Kidney (tissue), 14 donors: ENCODE data around the gene RASGRF1. TPM values are rescaled to one million over a fixed set of nuclear protein-coding genes. Genes with fewer than 3 reads are reported as not detected.
A peak's percentile ranks its signal among the peaks of the same experiment; 100 is the strongest.
"Not testable (repeated sequence)": the region's sequence is repeated elsewhere in the genome, so short reads cannot be mapped to it uniquely, and the experiment has no call there.

Experiments used
- DNase-seq, 5 donors: peaks; one replicate each; pipeline ENCODE4 v3.0.0-alpha.2; 2013 to 2020
- FAIRE-seq: peaks from 2 replicates; lab custom pipeline; 2012; peaks lifted over from hg19 to GRCh38; lab: Jason Lieb, UNC
- H3K27ac ChIP-seq, 2 donors: one replicate each; pipeline ENCODE4 v1.7.0; 2013; ENCODE audit warnings: low read depth in 2 of 2, low read length in 2 of 2, inconsistent platforms in 1 of 2
- H3K27me3 ChIP-seq: one replicate; pipeline ENCODE4 v1.7.1; 2013; ENCODE audit warnings: low read length, inconsistent platforms; ENCODE audit not compliant: control insufficient read depth, insufficient read depth
- H3K36me3 ChIP-seq, 3 donors: one replicate each; pipeline versions ENCODE4 v1.7.0 to v1.7.1; 2013; ENCODE audit warnings: low read length in 3 of 3, control low read depth in 1 of 3, inconsistent platforms in 1 of 3; ENCODE audit not compliant: insufficient read depth in 3 of 3, control insufficient read depth in 2 of 3
- H3K4me1 ChIP-seq, 3 donors: one replicate each; pipeline versions ENCODE4 v1.7.0 to v1.7.1; 2013; ENCODE audit warnings: low read length in 3 of 3, inconsistent platforms in 1 of 3, low read depth in 1 of 3; ENCODE audit not compliant: control insufficient read depth in 2 of 3, insufficient read depth in 2 of 3
- H3K4me3 ChIP-seq, 3 donors: one replicate each; pipeline versions ENCODE4 v1.7.0 to v1.8.1; 2013; ENCODE audit warnings: low read length in 3 of 3, control low read depth in 1 of 3, inconsistent platforms in 1 of 3
- H3K9ac ChIP-seq, 3 donors: one replicate each; pipeline versions ENCODE4 v1.7.0 to v1.7.1; 2013; ENCODE audit warnings: low read length in 3 of 3, control low read depth in 1 of 3, inconsistent platforms in 1 of 3
- H3K9me3 ChIP-seq, 3 donors: one replicate each; pipeline versions ENCODE4 v1.7.0 to v1.7.1; 2013; ENCODE audit warnings: low read length in 3 of 3, control low read depth in 1 of 3, inconsistent platforms in 1 of 3; ENCODE audit not compliant: control insufficient read depth in 2 of 3, insufficient read depth in 1 of 3
- CTCF ChIP-seq: IDR thresholded peaks from 3 replicates; pipeline ENCODE4 v1.5.1; 2012; ENCODE audit warnings: mild to moderate bottlenecking, moderate library complexity, borderline replicate concordance; ENCODE audit not compliant: insufficient read depth; ENCODE audit errors: extremely low read depth
- intact Hi-C: fragments of 100-400 bp; cut with DNase I; formaldehyde crosslinking; loops from one replicate; pipeline ENCODE4 v1.11.1; 2022
- polyA plus RNA-seq: library from polyadenylated mRNA; stranded (reverse); fragments of 350-450 nt; fragmentation: Illumina TruSeq; extraction: RNeasy Lipid Tissue Mini Kit (QIAGEN cat#74804); gene quantifications from one replicate; pipeline ENCODE4 v1.2.3, GENCODE V29; 2014; ENCODE audit warnings: low read depth, low replicate concordance; ENCODE audit not compliant: insufficient read depth
- total RNA-seq: library from RNA; stranded (reverse); fragmentation: NEBNext Ultra II Directional; extraction: Animal tissue kit (Norgen Biotek cat#: 25700); gene quantifications from one replicate; pipeline ENCODE4 v1.2.1, GENCODE V29; 2021
- donor health status: control.
- donor health status: control.
- donor health status: control.
- donor health status: control.
- donor health status: control.
- donor health status: DM: yes; HTN: yes; CAD: no.
- donor health status: Normal renal cell carcinoma (clear cell type).

The RASGRF1 gene
- total and polyA plus RNA-seq, 2 donors from 2014 or later: 0.98 to 4.2 TPM

DNA sequence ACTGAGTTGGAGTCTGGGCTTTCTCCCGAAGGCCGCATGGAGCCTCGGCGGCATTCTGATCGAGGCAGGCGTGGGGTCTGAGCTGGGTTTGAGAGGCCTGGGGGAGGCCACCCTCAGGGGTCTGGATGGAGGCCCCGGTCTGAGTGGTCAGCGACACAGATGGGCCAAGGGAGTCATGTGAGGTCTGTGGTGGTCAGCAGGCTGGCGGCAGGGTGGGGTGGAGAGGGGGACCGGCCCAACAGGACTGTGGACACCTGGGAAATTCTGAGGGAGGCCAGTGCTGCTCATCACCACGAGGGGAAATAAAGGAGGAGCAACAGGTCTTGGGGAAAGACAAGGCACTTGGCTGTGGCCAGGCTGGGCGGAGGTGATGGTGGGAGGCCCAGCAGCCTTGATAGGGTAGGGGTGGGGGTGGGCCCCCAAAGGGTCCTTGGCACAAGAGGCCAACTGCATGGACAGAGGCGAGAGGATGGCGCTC is 161.9 kb downstream of the RASGRF1 start:
- H3K27me3 ChIP-seq: no peaks in the 10 kb centered on the region
- no peak overlapping the region for H3K27ac ChIP-seq
- TF ChIP-seq CTCF: no peak
- no peaks in the 10 kb centered on the region for H3K9me3 ChIP-seq
- H3K9ac ChIP-seq: no peak overlapping the region
- intact Hi-C loops: no loop called here
- H3K36me3 ChIP-seq: peaks cover 5 to 70% (median 32%) of the 10 kb centered on the region in 3 donors
- H3K4me3 ChIP-seq: no peak overlapping the region
- no peak for FAIRE-seq
- peaks cover 0 to 25% (median 16%) of the 10 kb centered on the region in 3 donors for H3K4me1 ChIP-seq
- DNase-seq: peak in 1 of 5 donors; percentile 35

DNA sequence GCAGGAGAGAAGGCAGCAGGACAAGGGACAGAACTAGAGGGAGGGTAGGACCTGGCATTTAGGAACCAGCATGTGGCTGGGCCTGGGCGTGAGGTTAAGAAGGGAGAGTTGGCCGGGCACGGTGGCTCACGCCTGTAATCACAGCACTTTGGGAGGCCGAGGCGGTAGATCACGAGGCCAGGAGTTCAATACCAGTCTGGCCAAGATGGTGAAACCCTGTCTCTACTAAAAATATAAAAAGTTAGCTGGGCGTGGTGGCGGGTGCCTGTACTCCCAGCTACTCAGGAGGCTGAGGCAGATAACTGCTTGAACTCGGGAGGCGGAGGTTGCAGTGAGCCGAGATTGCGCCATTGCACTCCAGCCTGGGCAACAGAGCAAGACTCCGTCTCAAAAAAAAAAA is 162.4 kb downstream of the RASGRF1 start:
- peaks cover 5 to 65% (median 35%) of the 10 kb centered on the region in 3 donors for H3K36me3 ChIP-seq
- H3K4me1 ChIP-seq: peaks cover 0 to 21% (median 11%) of the 10 kb centered on the region in 3 donors
- H3K27me3 ChIP-seq, H3K9me3 ChIP-seq, FAIRE-seq, DNase-seq, H3K4me3 ChIP-seq, H3K27ac ChIP-seq, H3K9ac ChIP-seq, intact Hi-C loops: not testable (repeated sequence)

- Histone ChIP-seq H3K4me1 (peaks cover 0 to 12% (median 8%) of the 10 kb centered on the region in 3 donors), H3K9me3 (no peaks in the 10 kb centered on the region), H3K9ac (no peak overlapping the region), H3K36me3 (peaks cover 5 to 68% (median 43%) of the 10 kb centered on the region in 3 donors), H3K27ac (no peak overlapping the region), H3K4me3 (no peak overlapping the region), H3K27me3 (no peaks in the 10 kb centered on the region)
- no peak for TF ChIP-seq CTCF
- intact Hi-C loops: no loop called here
- FAIRE-seq (no peak), DNase-seq (no peak)
Measured at GRCh38 chr15:78927077-78927790, 163.3 kb downstream of the RASGRF1 start.

- FAIRE-seq (no peak), DNase-seq (no peak)
- Histone ChIP-seq H3K27ac (no peak overlapping the region), H3K4me3 (no peak overlapping the region), H3K4me1 (peaks cover 0 to 2% (median under 1%) of the 10 kb centered on the region in 3 donors), H3K9me3 (no peaks in the 10 kb centered on the region), H3K36me3 (peaks cover 5 to 66% (median 46%) of the 10 kb centered on the region in 3 donors), H3K9ac (no peak overlapping the region), H3K27me3 (no peaks in the 10 kb centered on the region)
- no peak for TF ChIP-seq CTCF
- intact Hi-C loops: no loop called here
Measured at GRCh38 chr15:78925956-78926743, 164.4 kb downstream of the RASGRF1 start.
